Pancreas (tissue), 10 donors: Measurements from ENCODE around the gene PCNT. TPM values are rescaled to one million over a fixed set of nuclear protein-coding genes. Genes with fewer than 3 reads are reported as not detected.

Experiments used
- ATAC-seq, 4 donors: fragments of 200-7000 bp; cut with Tn5 transposase; one replicate each; pipeline versions ENCODE4 v1.8.0 to v1.9.1; 2020; ENCODE audit warnings: mild to moderate bottlenecking in 4 of 4, moderate library complexity in 4 of 4
- DNase-seq, 6 donors: peaks; one replicate each; pipeline ENCODE4 v3.0.0-alpha.2; 2020
- FAIRE-seq: peaks from 2 replicates; lab custom pipeline; 2012; peaks lifted over from hg19 to GRCh38; lab: Jason Lieb, UNC
- H3K27ac ChIP-seq, 4 donors: fragments of 200-600 bp; sonication (generic); 1 replicate in 3 of 4; 2 replicates in 1 of 4; pipeline versions ENCODE4 v1.5.0 to v1.8.0; 2020
- H3K27me3 ChIP-seq, 4 donors: fragments of 200-600 bp; one replicate each; pipeline ENCODE4 v1.8.0; 2021
- H3K36me3 ChIP-seq, 3 donors: fragments of 200-600 bp; sonication (generic) in 1 of 3; one replicate each; pipeline versions ENCODE4 v1.5.0 to v1.8.0; 2020 to 2021
- H3K4me1 ChIP-seq, 3 donors: fragments of 200-600 bp; one replicate each; pipeline ENCODE4 v1.8.0; 2021
- H3K4me3 ChIP-seq, 4 donors: fragments of 200-600 bp; sonication (generic) in 2 of 4; one replicate each; pipeline versions ENCODE4 v1.5.0 to v1.8.0; 2020 to 2021
- H3K9me3 ChIP-seq, 4 donors: fragments of 200-600 bp; one replicate each; pipeline ENCODE4 v1.8.0; 2021
- WGBS, 2 donors: extraction: QIAGEN DNeasy Blood & Tissue Kit; methylation state at CpG; one replicate each; pipeline ENCODE4 v1.1.7; 2013; 5-methylcytosine and 5-hydroxymethylcytosine counted together
- intact Hi-C, 3 donors: fragments of 100-400 bp; cut with DNase I; formaldehyde crosslinking; loops; one replicate each; pipeline versions ENCODE4 v1.11.1 to v1.14.2; 2022
- polyA plus RNA-seq, 2 donors: library from polyadenylated mRNA; stranded (reverse); fragments of 200-250 nt; gene quantifications; one replicate each; pipeline ENCODE4 v1.2.3, GENCODE V29; 2013
- total RNA-seq, 6 donors: library from RNA; stranded (reverse); fragmentation: NEBNext Ultra II Directional in 4 of 6; extraction: Animal tissue kit (Norgen Biotek cat#: 25700) in 4 of 6; gene quantifications; one replicate each; pipeline versions ENCODE4 v1.2.1 to v1.2.4, GENCODE V29; 2021 to 2023
- TF ChIP-seq, protein P1 (sequence below), 4 donors: fragments of 200-600 bp; sonication (generic) in 3 of 4; IDR thresholded peaks; one replicate each; pipeline versions ENCODE4 v1.5.0 to v1.8.0; 2021; ENCODE audit warnings: antibody characterized with exemption in 4 of 4
- donor health status: healthy with polysubstance abuse.
- donor health status: DM: no; HTN: no; CAD: no; lungs with moderate emphysema.
- donor health status: DM: no; HTN: no; CAD: no.
- donor health status: control.
- donor health status: control.
- donor health status: Bipolar disorder and iron deficiency.
- donor health status: DM: yes; HTN: yes; CAD: no.
- donor health status: DM: no; HTN: no; CAD: no.
- donor health status: DM: no; HTN: no; CAD: no.
- donor health status: DM: yes; HTN: yes; CAD: no.

The PCNT gene
- total and polyA plus RNA-seq, 8 donors = 8.1 to 15.5 (median 12.1) TPM

DNA sequence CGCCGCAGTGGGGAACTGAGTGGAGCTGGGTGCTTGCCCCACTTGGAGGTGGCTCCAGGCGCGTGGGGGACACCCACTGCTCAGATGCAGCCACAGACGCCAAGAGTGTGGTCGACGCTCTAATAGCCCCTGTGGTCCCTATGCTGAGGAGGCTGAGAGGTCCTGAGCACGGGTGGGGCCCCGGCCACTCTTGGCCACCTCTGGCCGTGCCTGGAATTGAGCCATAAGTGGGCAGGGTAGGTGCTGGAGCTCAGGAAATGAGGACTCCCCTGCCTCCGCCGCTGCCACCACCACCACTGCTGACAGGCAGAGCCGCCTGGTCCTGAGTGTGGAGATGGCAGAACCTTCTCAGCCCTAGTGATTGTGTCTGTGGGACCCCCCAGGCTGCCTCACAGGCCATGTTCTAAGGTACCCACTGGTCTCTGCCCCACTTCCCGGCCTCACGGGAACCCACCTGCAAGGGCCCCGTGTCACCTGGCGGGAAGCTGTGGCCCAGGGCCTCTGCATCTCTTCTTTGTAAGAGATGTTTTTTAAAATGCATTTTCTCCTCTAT is 100.2 kb downstream of the PCNT start:
- no peaks in the 10 kb centered on the region for H3K27me3 ChIP-seq
- FAIRE-seq = no peak
- TF ChIP-seq, protein P1, sequence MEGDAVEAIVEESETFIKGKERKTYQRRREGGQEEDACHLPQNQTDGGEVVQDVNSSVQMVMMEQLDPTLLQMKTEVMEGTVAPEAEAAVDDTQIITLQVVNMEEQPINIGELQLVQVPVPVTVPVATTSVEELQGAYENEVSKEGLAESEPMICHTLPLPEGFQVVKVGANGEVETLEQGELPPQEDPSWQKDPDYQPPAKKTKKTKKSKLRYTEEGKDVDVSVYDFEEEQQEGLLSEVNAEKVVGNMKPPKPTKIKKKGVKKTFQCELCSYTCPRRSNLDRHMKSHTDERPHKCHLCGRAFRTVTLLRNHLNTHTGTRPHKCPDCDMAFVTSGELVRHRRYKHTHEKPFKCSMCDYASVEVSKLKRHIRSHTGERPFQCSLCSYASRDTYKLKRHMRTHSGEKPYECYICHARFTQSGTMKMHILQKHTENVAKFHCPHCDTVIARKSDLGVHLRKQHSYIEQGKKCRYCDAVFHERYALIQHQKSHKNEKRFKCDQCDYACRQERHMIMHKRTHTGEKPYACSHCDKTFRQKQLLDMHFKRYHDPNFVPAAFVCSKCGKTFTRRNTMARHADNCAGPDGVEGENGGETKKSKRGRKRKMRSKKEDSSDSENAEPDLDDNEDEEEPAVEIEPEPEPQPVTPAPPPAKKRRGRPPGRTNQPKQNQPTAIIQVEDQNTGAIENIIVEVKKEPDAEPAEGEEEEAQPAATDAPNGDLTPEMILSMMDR (IDR thresholded peaks at IDR 0.05) = no peak
- ATAC-seq = peak in 1 of 4 donors; percentile 14
- DNase-seq = no peak
- 88 to 89% methylated on average over 17 of the region's 17 CpGs for WGBS, 2 donors
- no peak overlapping the region for H3K4me3 ChIP-seq
- no peaks in the 10 kb centered on the region for H3K9me3 ChIP-seq
- H3K27ac ChIP-seq = no peak overlapping the region
- no peaks in the 10 kb centered on the region for H3K4me1 ChIP-seq
- H3K36me3 ChIP-seq = peaks cover 0 to 13% (median 5%) of the 10 kb centered on the region in 3 donors
- intact Hi-C loops = no loop called here

DNA sequence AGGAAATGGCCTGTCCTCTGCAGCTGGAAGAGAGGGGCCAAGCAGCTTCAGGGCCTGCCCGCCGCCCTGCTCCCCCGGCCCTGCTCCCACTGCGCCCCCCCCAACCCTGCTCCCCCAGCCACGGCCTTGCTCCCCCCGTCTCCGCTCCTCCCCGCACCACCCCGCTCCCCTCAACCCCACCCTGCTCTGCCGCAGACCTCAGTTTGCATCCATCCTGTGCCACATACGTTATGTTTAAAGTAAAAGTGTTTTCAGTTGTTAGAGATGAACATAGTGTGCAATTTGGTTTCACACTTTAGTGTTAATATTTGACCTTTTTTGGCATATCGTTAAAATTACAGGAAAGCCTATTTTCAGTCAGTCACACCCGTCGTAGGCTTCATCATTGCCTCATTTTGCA is 100.7 kb downstream of the PCNT start:
- TF ChIP-seq, protein P1 (IDR thresholded peaks at IDR 0.05) = no peak

DNA sequence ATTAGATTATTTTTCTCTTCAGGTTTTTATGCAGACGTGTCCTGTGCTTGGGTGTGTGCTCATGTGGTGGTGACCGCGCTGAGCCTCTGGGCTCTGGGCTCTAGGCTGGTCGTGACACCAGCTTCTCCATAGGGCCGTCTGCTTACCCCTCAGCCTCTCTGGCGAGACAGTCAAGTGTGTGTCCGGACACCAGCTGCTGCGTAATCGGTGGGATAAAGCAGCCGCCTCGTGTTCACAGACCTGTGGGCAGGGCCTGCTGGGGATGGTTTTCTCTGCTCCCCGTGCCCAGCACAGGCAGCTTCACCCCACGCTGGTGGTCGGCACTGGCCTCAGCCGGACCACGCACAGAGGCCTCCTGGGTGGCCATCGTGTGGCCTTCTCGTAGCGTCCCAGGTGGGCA is 101.1 kb downstream of the PCNT start:
- Histone ChIP-seq H3K36me3 (peaks cover 0 to 13% (median 5%) of the 10 kb centered on the region in 3 donors), H3K4me3 (no peak overlapping the region), H3K9me3 (no peaks in the 10 kb centered on the region), H3K27ac (no peak overlapping the region), H3K4me1 (no peaks in the 10 kb centered on the region), H3K27me3 (no peaks in the 10 kb centered on the region)
- WGBS, 2 donors = 94 to 96% methylated on average over 19 of the region's 19 CpGs
- ATAC-seq = no peak
- no peak for FAIRE-seq
- TF ChIP-seq, protein P1 (IDR thresholded peaks at IDR 0.05) = no peak
- intact Hi-C loops = no loop called here
- DNase-seq = no peak

More for the DNA sequence above, 100.7 kb downstream of the PCNT start:
- FAIRE-seq (no peak), DNase-seq (no peak), ATAC-seq (no peak)
- WGBS, 2 donors = 90 to 91% methylated on average over 13 to 14 of the region's 14 CpGs
- no peak overlapping the region for H3K4me3 ChIP-seq
- H3K27me3 ChIP-seq = no peaks in the 10 kb centered on the region
- no peak overlapping the region for H3K27ac ChIP-seq
- H3K4me1 ChIP-seq = no peaks in the 10 kb centered on the region
- H3K36me3 ChIP-seq = peaks cover 0 to 13% (median 5%) of the 10 kb centered on the region in 3 donors
- no peaks in the 10 kb centered on the region for H3K9me3 ChIP-seq
- intact Hi-C loops = no loop called here

DNA sequence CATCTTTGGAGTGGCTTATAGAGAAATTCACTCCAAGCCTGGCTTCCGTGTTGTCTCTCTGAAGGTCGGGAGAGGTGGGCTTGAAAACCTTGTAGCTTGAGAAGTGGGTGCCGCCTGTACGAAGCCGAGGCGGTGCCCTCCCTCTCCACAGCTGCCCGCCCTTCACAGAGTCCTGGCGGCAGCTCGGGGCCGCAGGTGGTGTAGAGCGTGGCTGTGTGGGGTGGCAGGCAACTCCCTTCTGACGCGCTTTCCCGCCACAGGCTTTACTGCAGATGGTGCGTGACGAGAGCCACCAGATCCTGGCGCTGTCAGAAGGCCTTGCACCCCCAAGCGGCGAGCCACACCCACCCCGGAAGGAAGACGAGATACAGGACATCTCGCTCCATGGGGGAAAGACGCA is 101.6 kb downstream of the PCNT start:
- ATAC-seq (no peak), DNase-seq (no peak), FAIRE-seq (no peak)
- no peak overlapping the region for H3K4me3 ChIP-seq
- intact Hi-C loops = no loop called here
- no peaks in the 10 kb centered on the region for H3K27me3 ChIP-seq
- H3K9me3 ChIP-seq = no peaks in the 10 kb centered on the region
- 92 to 95% methylated on average over 23 of the region's 23 CpGs for WGBS, 2 donors
- no peaks in the 10 kb centered on the region for H3K4me1 ChIP-seq
- TF ChIP-seq, protein P1 (IDR thresholded peaks at IDR 0.05) = no peak
- H3K27ac ChIP-seq = no peak overlapping the region
- peaks cover 0 to 19% (median 10%) of the 10 kb centered on the region in 3 donors for H3K36me3 ChIP-seq

DNA sequence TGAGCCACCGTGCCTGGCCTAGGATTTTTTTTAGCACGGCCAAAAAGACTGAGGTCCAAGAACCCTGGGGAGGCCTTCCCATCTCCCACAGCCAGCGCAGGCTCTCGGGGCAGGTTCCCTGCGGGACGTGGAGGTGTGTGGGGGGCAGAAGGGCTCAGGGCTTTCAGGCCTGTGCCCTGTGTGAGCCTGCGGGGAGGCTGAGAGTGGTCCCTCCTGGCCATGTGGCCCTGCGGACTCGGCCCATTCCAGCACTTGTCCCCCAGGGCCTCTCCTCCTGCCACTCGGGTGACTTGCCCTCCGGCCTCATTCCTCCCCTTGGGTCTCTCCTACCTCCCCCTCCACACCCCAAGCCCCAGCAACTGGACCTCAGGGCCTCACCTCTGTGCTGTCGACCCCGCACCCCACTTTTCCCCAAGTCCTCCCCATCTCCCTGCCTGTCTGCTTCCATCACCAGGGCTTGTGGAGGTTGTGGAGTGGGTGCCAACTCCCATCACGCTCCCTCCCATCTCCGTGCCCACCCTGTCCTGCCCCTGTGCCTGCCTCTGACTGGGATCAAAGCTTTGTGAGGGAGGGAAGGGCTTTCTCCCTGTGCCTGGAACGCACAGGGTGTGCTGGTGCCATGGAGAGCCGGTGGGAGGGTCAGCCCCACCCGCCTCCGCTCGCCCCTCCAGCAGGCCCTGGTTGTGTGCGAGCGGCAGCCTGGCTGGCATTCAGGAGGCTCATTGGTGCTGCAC is 102.5 kb downstream of the PCNT start:
- intact Hi-C loops = no loop called here
- Histone ChIP-seq H3K27me3 (no peaks in the 10 kb centered on the region), H3K9me3 (no peaks in the 10 kb centered on the region), H3K4me1 (no peaks in the 10 kb centered on the region), H3K27ac (no peak overlapping the region), H3K36me3 (peaks cover 0 to 23% (median 11%) of the 10 kb centered on the region in 3 donors), H3K4me3 (no peak overlapping the region)
- FAIRE-seq (no peak), DNase-seq (no peak), ATAC-seq (no peak)
- WGBS, 2 donors = 94 to 97% methylated on average over 22 of the region's 22 CpGs
- TF ChIP-seq, protein P1 (IDR thresholded peaks at IDR 0.05) = no peak
